HCT116 (cell line): ENCODE results near the gene VSX1. TPM values are rescaled to one million over a fixed set of nuclear protein-coding genes. Genes with fewer than 3 reads are reported as not detected.

Source experiments
- ATAC-seq: fragments of 200-7000 bp; cut with Tn5 transposase; 2 replicates; pipeline ENCODE4 v1.9.1; 2020; ENCODE audit warnings: mild to moderate bottlenecking, moderate library complexity
- BruUV-seq: library from RNA; stranded (reverse); fragments of 400-500 nt; replicated peaks from 2 replicates; lab custom pipeline; 2021; lab: Mats Ljungman, UMichigan
- CTCF ChIA-PET: fragments of 300-600 bp; sonication (Branson Sonifier 250); formaldehyde crosslinking; loops from one replicate; lab custom pipeline; 2021; ENCODE audit warnings: antibody characterized with exemption; lab: Charles Lee
- POLR2A ChIA-PET: fragments of 300-600, 350-600 bp; sonication (Branson Sonifier 250); formaldehyde crosslinking; loops from one replicate; lab custom pipeline; 2021; ENCODE audit warnings: antibody characterized with exemption; lab: Charles Lee
- RAD21 ChIA-PET, 2 experiments: fragments of 300-600 bp; sonication (Branson Sonifier 250); formaldehyde crosslinking; loops; one replicate each; lab custom pipeline; 2023; ENCODE audit warnings: low total read pairs in 2 of 2; ENCODE audit not compliant: uncharacterized antibody in 2 of 2, unreplicated experiment in 2 of 2, low non-redundant PET in 1 of 2; lab: Charles Lee
- DNase-seq: peaks from one replicate; pipeline ENCODE4 v3.0.0-alpha.2; 2010; ENCODE audit warnings: low read depth, low spot score
- H2AFZ ChIP-seq: fragments of 200-600 bp; shearing (Covaris generic), sonication (generic); 2 replicates; pipeline ENCODE4 v1.6.1; 2017; ENCODE audit warnings: low read depth, mixed run types, mixed read lengths, antibody characterized with exemption, low read length; ENCODE audit not compliant: poor library complexity, severe bottlenecking
- H3K27ac ChIP-seq: 2 replicates; pipeline ENCODE4 v1.5.1; 2012; ENCODE audit warnings: low read depth, low read length
- H3K27me3 ChIP-seq: fragments of 200-600 bp; sonication (generic); 2 replicates; pipeline ENCODE4 v1.6.1; 2016; ENCODE audit warnings: mixed run types, low read length, mixed read lengths; ENCODE audit not compliant: insufficient read depth
- H3K36me3 ChIP-seq, 2 experiments: fragments of 200-500 bp in 1 of 2; fragments of 200-600 bp in 1 of 2; sonication (Bioruptor generic) in 1 of 2; sonication (generic) in 1 of 2; 2 replicates each; pipeline versions ENCODE4 v1.5.1 to v1.6.1; 2014 to 2016; ENCODE audit warnings: low read length in 2 of 2, inconsistent platforms in 1 of 2, mixed read lengths in 1 of 2, mixed run types in 1 of 2; ENCODE audit not compliant: insufficient read depth in 2 of 2, control insufficient read depth in 1 of 2
- H3K4me1 ChIP-seq, 2 experiments: fragments of 200-600 bp in 1 of 2; sonication (generic) in 1 of 2; 2 replicates each; pipeline versions ENCODE4 v1.5.1 to v1.6.1; 2012 to 2017; ENCODE audit warnings: low read length in 2 of 2, inconsistent platforms in 1 of 2, mild to moderate bottlenecking in 1 of 2, mixed read lengths in 1 of 2, mixed run types in 1 of 2, moderate library complexity in 1 of 2; ENCODE audit not compliant: insufficient read depth in 2 of 2, control insufficient read depth in 1 of 2
- H3K4me2 ChIP-seq: fragments of 200-600 bp; sonication (generic); 2 replicates; pipeline ENCODE4 v1.6.1; 2017; ENCODE audit warnings: mixed run types, low read length, mixed read lengths
- H3K4me3 ChIP-seq, 2 experiments: fragments of 200-600 bp in 1 of 2; sonication (generic) in 1 of 2; replicated peaks in 1 of 2; 2 replicates each; pipeline ENCODE4 v1.5.1; 2011 to 2016; ENCODE audit warnings: low read length in 2 of 2, control low read depth in 1 of 2, low read depth in 1 of 2, mild to moderate bottlenecking in 1 of 2, mixed read lengths in 1 of 2, mixed run types in 1 of 2
- H3K79me2 ChIP-seq: fragments of 200-600 bp; sonication (generic); 2 replicates; pipeline ENCODE4 v1.6.1; 2017; ENCODE audit warnings: mild to moderate bottlenecking, mixed run types, low read length, moderate library complexity, mixed read lengths; ENCODE audit not compliant: insufficient read depth
- H3K9ac ChIP-seq: fragments of 200-600 bp; sonication (generic); 2 replicates; pipeline ENCODE4 v1.6.1; 2016; ENCODE audit warnings: low read length, mixed read lengths
- H3K9me2 ChIP-seq: fragments of 200-600 bp; sonication (generic), shearing (Covaris generic); 2 replicates; pipeline ENCODE4 v1.6.1; 2017; ENCODE audit warnings: mixed run types, mild to moderate bottlenecking, moderate library complexity; ENCODE audit not compliant: insufficient read depth
- H3K9me3 ChIP-seq, 2 experiments: fragments of 200-500 bp in 1 of 2; fragments of 200-600 bp in 1 of 2; sonication (Bioruptor generic) in 1 of 2; sonication (generic) in 1 of 2; 2 replicates each; pipeline ENCODE4 v1.6.1; 2014 to 2017; ENCODE audit warnings: low read length in 2 of 2, mixed read lengths in 2 of 2, inconsistent platforms in 1 of 2, low read depth in 1 of 2, mild to moderate bottlenecking in 1 of 2, mixed run types in 1 of 2, moderate library complexity in 1 of 2; ENCODE audit not compliant: control insufficient read depth in 1 of 2, insufficient read depth in 1 of 2
- H4K20me1 ChIP-seq: fragments of 200-600 bp; sonication (generic), shearing (Covaris generic); 2 replicates; pipeline ENCODE4 v1.6.1; 2017; ENCODE audit warnings: mixed run types, mild to moderate bottlenecking, moderate library complexity; ENCODE audit not compliant: insufficient read depth
- CBX3 ChIP-seq: IDR thresholded peaks from 2 replicates; pipeline ENCODE4 v1.6.1; 2012; ENCODE audit warnings: low read depth
- CEBPB ChIP-seq: IDR thresholded peaks from 2 replicates; pipeline ENCODE4 v1.6.1; 2012; ENCODE audit warnings: low read depth
- EGR1 ChIP-seq: IDR thresholded peaks from 2 replicates; pipeline ENCODE4 v1.6.1; 2012; ENCODE audit warnings: low read depth
- POLR2AphosphoS5 ChIP-seq: IDR thresholded peaks from 2 replicates; pipeline ENCODE4 v1.6.1; 2011; ENCODE audit warnings: mild to moderate bottlenecking, low read depth, low read length, moderate library complexity
- RAD21 ChIP-seq: IDR thresholded peaks from 2 replicates; pipeline ENCODE4 v1.6.1; 2012; ENCODE audit warnings: low read depth, mild to moderate bottlenecking
- SIN3A ChIP-seq: IDR thresholded peaks from 2 replicates; pipeline ENCODE4 v1.6.1; 2012; ENCODE audit warnings: low read depth
- SP1 ChIP-seq: IDR thresholded peaks from 2 replicates; pipeline ENCODE4 v1.6.1; 2012; ENCODE audit warnings: low read depth
- SRF ChIP-seq: IDR thresholded peaks from 2 replicates; pipeline ENCODE4 v1.6.1; 2012; ENCODE audit warnings: low read depth
- TCF7L2 ChIP-seq: IDR thresholded peaks from 2 replicates; pipeline ENCODE4 v1.7.0; 2011; ENCODE audit warnings: borderline replicate concordance, inconsistent platforms; ENCODE audit not compliant: insufficient read depth, insufficient read length; ENCODE audit errors: extremely low read depth
- ZFX ChIP-seq: fragments of 450-650 bp; IDR thresholded peaks from 2 replicates; pipeline ENCODE4 v1.6.1; 2017
- intact Hi-C: fragments of 100-400 bp; cut with micrococcal nuclease; formaldehyde crosslinking; loops from 2 replicates; pipeline ENCODE4 v1.10.0; 2022
- total RNA-seq: library from RNA; stranded (reverse); gene quantifications from one replicate; pipeline ENCODE4 v1.2.1, GENCODE V29; 2021; ENCODE audit not compliant: unreplicated experiment
- TF ChIP-seq, protein P1 (sequence below): IDR thresholded peaks from 2 replicates; pipeline ENCODE4 v1.6.1; 2011; ENCODE audit warnings: mild to moderate bottlenecking, low read length, moderate library complexity; ENCODE audit not compliant: insufficient replicate concordance; ENCODE audit errors: extremely low read depth
- TF ChIP-seq, protein P2 (sequence below): IDR thresholded peaks from 2 replicates; pipeline ENCODE4 v1.6.1; 2012
- TF ChIP-seq, protein P3 (sequence below): IDR thresholded peaks from 2 replicates; pipeline ENCODE4 v1.6.1; 2012; ENCODE audit warnings: low read depth

VSX1 gene
- total RNA-seq, 1 experiment from 2014 or later = not detected

DNA sequence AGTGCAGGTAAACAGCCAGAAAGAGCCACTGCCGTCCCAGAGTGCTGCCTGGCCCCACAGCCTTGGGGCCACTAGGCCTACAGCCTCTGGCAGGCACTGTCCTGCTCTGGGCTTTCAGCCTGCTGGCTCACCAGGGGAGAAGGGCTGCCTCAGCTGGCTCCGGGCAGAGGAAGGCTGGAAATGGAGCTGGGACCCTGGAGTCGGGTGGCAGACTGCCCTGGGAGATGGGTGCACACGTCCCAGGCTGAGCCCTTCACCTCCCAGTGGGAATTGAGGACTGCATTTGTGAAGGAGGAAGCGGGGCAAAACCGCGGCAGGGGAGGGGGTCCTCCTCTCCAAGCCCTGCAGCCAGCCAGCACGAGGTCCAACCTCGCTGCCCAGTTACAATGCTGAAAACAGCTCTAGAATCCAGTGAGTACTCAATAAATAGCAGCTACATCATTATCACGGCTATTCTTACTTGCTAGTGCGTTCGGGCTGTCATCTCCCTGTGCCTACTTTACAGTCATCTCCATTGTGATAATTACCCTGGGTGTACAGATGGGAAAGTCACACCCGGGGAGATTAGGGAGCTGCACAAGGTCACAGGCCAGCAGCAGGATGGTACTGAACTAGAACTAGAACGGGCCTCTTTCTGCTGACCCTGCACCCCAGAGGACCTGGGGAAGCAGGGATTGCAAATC lies 37.1 kb downstream of the VSX1 start:
- H3K9ac ChIP-seq = no peak overlapping the region
- ChIA-PET POLR2A (no interaction called here), CTCF (no interaction called here), RAD21 (no interaction called here)
- no peaks in the 10 kb centered on the region for H3K4me1 ChIP-seq
- H4K20me1 ChIP-seq = no peaks in the 10 kb centered on the region
- H3K9me3 ChIP-seq = no peaks in the 10 kb centered on the region
- no peak for ATAC-seq
- no peak overlapping the region for H3K4me2 ChIP-seq
- no peak overlapping the region for H3K27ac ChIP-seq
- no peaks in the 10 kb centered on the region for H3K27me3 ChIP-seq
- no peaks in the 10 kb centered on the region for H3K9me2 ChIP-seq
- no peak overlapping the region for H2AFZ ChIP-seq
- TF ChIP-seq RAD21 (no peak), SRF (no peak), ZFX (no peak)
- TF ChIP-seq, protein P1, sequence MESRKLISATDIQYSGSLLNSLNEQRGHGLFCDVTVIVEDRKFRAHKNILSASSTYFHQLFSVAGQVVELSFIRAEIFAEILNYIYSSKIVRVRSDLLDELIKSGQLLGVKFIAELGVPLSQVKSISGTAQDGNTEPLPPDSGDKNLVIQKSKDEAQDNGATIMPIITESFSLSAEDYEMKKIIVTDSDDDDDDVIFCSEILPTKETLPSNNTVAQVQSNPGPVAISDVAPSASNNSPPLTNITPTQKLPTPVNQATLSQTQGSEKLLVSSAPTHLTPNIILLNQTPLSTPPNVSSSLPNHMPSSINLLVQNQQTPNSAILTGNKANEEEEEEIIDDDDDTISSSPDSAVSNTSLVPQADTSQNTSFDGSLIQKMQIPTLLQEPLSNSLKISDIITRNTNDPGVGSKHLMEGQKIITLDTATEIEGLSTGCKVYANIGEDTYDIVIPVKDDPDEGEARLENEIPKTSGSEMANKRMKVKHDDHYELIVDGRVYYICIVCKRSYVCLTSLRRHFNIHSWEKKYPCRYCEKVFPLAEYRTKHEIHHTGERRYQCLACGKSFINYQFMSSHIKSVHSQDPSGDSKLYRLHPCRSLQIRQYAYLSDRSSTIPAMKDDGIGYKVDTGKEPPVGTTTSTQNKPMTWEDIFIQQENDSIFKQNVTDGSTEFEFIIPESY = no peak
- TF ChIP-seq, protein P2, sequence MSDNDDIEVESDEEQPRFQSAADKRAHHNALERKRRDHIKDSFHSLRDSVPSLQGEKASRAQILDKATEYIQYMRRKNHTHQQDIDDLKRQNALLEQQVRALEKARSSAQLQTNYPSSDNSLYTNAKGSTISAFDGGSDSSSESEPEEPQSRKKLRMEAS = no peak
- TF ChIP-seq, all 23 proteins: peak for 0
- no peak for DNase-seq
- intact Hi-C loops = no loop called here
- no TSS peak for BruUV-seq
- Histone ChIP-seq H3K79me2 (no peaks in the 10 kb centered on the region), H3K4me3 (no peak overlapping the region), H3K36me3 (no peaks in the 10 kb centered on the region)

DNA sequence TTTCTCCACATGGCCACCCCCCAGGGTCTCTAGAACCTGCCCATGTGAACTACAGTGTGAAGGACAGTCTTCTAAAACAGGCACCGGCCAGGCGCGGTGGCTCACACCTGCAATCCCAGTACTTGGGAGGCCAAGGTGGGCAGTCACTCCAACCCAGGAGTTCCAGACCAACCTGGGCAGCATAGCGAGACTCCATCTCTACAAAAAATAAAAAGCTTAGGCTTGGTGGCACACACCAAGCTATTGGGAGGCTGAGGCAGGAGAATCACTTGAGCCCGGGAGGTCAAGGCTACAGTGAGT lies 37.7 kb downstream of the VSX1 start:
- no peaks in the 10 kb centered on the region for H4K20me1 ChIP-seq
- H3K36me3 ChIP-seq = no peaks in the 10 kb centered on the region
- H3K4me2 ChIP-seq = no peak overlapping the region
- no peaks in the 10 kb centered on the region for H3K9me3 ChIP-seq
- BruUV-seq = no TSS peak
- H3K4me1 ChIP-seq = no peaks in the 10 kb centered on the region
- H3K79me2 ChIP-seq = no peaks in the 10 kb centered on the region
- ChIA-PET POLR2A (no interaction called here), CTCF (no interaction called here), RAD21 (no interaction called here)
- no peak overlapping the region for H3K9ac ChIP-seq
- H2AFZ ChIP-seq = no peak overlapping the region
- no peak overlapping the region for H3K27ac ChIP-seq
- H3K4me3 ChIP-seq = no peak overlapping the region
- intact Hi-C loops = no loop called here
- H3K9me2 ChIP-seq = no peaks in the 10 kb centered on the region
- DNase-seq (no peak), ATAC-seq (no peak)
- H3K27me3 ChIP-seq = no peaks in the 10 kb centered on the region
- no peak for TF ChIP-seq TCF7L2
- TF ChIP-seq SP1 = no peak
- TF ChIP-seq, protein P1 = no peak
- TF ChIP-seq RAD21 = no peak
- TF ChIP-seq, protein P3, sequence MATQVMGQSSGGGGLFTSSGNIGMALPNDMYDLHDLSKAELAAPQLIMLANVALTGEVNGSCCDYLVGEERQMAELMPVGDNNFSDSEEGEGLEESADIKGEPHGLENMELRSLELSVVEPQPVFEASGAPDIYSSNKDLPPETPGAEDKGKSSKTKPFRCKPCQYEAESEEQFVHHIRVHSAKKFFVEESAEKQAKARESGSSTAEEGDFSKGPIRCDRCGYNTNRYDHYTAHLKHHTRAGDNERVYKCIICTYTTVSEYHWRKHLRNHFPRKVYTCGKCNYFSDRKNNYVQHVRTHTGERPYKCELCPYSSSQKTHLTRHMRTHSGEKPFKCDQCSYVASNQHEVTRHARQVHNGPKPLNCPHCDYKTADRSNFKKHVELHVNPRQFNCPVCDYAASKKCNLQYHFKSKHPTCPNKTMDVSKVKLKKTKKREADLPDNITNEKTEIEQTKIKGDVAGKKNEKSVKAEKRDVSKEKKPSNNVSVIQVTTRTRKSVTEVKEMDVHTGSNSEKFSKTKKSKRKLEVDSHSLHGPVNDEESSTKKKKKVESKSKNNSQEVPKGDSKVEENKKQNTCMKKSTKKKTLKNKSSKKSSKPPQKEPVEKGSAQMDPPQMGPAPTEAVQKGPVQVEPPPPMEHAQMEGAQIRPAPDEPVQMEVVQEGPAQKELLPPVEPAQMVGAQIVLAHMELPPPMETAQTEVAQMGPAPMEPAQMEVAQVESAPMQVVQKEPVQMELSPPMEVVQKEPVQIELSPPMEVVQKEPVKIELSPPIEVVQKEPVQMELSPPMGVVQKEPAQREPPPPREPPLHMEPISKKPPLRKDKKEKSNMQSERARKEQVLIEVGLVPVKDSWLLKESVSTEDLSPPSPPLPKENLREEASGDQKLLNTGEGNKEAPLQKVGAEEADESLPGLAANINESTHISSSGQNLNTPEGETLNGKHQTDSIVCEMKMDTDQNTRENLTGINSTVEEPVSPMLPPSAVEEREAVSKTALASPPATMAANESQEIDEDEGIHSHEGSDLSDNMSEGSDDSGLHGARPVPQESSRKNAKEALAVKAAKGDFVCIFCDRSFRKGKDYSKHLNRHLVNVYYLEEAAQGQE = no peak
- no peak for TF ChIP-seq SIN3A
- TF ChIP-seq EGR1 = no peak
- TF ChIP-seq CBX3 = no peak
- TF ChIP-seq CEBPB = no peak
- no peak for TF ChIP-seq POLR2AphosphoS5
